GM12892 (cell line): ENCODE results near the gene GOLM1.

Source experiments
- POLR2A ChIP-seq: IDR thresholded peaks from 2 replicates; pipeline ENCODE4 v1.6.1; 2011; ENCODE audit warnings: low read depth, low read length, control low read depth
- POLR2AphosphoS5 ChIP-seq: IDR thresholded peaks from 2 replicates; pipeline ENCODE4 v1.6.1; 2011; ENCODE audit warnings: low read depth, low read length, control low read depth

GRCh38 chr9:86043586-86043985 is 55.8 kb downstream of the GOLM1 start:
- TF ChIP-seq POLR2A (no peak), POLR2AphosphoS5 (no peak)
